GM21528 (cell line): Measurements from ENCODE around the gene ZNF248.
"Not testable (repeated sequence)": the region's sequence is repeated elsewhere in the genome, so short reads cannot be mapped to it uniquely, and the experiment has no call there.

Source experiments
- ATAC-seq: cut with Tn5 transposase; IDR thresholded peaks from one replicate; pipeline ENCODE4 v1.9.1; 2021; ENCODE audit warnings: mild to moderate bottlenecking, moderate library complexity; ENCODE audit not compliant: unreplicated experiment, low FRiP score

Gene ZNF248

DNA sequence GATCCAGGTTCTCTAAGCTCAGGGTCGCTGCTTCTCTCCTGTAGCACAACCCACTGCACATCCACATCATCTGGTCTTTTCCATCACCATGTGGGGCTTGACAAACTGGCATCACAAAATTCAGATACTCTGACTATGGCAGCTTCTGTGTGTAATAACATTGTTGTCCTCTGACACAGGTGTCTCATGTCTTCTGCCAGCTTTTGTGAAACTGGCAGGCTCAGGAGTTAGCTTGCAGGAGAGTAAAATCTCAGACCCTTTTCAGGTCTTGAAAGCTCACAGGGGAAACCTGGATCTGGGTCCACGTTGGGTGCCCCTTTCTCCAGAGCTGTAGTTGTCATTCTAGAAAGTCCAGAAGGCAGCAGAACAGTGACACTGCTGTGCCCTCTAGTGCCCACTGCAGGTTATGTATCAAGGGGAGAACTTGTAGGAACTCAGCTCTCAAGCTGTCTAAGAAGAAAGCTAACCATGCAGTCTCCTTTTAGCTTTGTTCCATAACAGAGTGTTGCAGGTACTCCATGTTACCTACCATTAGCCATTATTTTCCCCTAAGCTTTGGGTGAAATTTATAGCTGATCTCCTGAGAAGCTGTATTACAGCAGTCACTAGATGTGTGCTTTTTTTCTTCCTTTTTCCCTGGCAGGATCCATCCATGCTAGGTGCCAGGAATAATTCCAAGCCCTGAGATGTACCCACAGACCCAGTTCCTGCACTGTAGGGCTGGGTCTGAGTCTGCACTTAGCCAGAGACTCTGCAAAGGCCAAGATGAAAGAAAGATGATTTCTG, 102.7 kb downstream of the ZNF248 start:
- ATAC-seq = no peak

DNA sequence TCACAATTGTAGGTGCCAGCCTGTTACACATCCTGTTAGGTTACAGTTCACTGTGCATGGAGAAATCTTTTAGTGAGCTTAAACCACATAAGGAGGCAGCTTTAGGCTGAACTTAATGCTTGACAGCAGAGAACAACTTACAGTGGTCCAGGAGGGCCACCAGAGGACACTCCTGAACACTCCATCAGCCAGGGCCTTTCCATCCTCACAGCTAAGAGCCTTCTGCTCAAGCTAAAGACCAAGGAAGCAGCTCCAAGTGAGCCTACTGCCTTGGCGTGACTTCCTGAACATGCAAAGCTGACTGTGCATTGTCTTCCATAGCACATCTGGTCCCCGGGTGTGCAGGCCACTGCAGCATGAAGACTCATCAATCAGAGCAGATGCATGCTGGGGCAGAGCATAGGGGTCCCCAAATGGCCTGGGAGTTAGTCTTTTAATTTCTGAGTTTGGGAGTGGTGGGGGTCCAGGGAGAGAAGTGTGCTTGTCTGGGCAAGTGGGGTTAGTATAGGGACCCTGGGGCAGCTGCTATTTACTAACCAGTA, 105.0 kb downstream of the ZNF248 start:
- ATAC-seq = no peak

DNA sequence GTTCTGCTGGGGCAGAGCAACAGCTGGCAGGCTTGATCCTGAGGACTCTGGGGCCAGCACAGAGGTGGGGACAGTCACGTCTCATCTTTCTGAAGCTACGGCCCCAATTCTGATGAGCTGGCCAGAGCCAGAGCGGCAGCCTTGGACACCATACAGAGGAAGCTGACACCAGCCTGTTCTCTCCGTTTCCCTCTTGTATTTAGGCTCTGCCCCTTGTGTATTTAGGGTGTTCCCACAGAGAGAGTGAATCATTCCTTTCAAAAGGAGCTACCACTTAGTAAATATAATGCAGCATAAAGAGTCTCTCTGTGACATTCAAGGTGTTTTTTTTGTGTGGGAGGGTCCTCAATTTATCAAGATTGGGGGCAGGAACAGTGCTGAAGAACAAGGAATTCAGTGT, 109.2 kb downstream of the ZNF248 start:
- no peak for ATAC-seq

DNA sequence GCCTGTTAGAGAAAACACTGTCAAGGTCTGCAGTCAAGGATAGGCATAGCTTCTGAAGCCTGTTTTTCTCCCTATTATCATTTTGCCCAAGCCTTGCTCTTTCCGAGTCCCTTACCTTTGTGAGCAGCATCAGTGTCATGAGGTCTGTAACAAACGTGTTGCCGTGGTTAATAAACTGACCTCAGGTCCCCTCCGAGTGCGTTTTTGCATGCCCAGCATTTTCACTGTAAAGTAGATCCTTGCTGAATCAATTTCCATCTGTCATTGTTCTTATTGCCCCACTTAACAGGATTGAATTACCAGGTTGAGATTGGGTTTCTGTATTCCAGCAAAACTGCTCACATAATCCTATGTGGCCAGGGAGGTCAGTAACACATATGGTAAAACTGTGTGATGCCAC, 110.3 kb downstream of the ZNF248 start:
- no peak for ATAC-seq

DNA sequence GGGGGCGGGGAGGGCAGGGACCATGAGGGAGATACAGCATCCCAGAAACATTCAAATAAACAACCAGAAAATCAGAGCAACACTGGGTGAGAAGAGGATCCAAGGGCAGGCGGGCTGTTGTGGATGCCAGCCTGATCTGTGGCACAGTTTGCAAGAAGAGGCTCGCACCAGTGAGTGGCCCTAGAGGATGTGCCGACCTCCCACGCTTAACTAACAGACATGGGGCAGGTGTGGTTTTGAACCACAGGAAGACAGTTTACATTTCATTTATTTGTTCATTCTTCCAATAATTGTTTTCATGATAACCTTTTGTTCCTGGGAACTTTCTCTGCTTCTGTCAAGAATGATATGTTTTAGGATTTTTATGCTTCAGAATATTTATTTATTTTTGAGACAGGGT, 115.6 kb downstream of the ZNF248 start:
- ATAC-seq = no peak

DNA sequence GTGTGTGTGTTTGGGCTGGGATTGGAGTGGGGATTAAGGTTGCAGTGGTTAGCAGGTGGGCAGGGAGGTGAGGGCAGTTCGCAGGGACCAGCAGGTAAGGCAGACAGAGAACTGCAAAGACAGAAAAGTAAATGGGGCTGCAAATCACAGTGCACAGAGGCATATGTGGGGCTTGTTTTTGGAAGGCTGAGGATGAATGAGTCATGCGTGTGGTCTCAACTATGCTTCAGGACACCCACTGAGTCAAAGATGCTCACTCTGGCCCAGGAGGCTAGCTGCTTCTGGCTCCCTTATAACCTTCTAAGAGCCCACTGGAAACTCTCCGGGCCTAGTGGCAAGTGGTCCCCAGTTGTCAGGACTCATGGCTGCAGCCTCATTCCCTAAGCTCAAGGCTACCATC, 118.2 kb downstream of the ZNF248 start:
- ATAC-seq = no peak

DNA sequence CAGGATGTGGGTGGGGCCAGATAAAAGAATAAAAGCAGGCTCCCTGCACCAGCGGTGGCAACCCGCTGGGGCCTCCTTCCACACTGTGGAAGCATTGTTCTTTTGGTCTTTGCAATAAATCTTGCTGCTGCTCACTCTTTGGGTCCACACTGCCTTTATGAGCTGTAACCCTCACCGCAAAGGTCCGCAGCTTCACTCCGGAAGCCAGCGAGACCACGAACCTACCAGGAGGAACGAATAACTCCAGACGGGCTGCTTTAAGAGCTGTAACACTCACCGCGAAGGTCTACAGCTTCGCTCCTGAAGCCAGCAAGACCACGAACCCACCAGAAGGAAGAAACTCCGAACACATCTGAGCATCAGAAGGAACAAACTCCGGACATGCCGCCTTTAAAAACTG, 119.2 kb downstream of the ZNF248 start:
- ATAC-seq = not testable (repeated sequence)

DNA sequence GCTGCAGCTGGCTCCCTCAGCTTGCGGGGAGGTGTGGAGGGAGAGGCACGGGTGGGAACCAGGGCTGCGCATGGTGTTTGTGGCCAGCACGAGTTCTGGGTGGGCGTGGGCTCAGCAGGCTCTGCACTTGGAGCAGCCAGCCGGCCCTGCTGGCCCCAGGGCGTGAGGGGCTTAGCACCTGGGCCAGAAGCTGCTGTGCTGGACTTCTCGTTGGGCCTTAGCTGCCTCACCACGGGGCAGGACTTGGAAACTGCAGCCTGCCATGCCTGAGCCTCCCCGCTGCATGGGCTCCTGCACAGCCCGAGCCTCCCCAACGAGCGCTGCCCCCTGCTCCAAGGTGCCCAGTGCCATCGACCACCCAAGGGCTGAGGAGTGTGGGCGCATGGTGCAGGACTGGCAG, 120.1 kb downstream of the ZNF248 start:
- ATAC-seq = no peak

DNA sequence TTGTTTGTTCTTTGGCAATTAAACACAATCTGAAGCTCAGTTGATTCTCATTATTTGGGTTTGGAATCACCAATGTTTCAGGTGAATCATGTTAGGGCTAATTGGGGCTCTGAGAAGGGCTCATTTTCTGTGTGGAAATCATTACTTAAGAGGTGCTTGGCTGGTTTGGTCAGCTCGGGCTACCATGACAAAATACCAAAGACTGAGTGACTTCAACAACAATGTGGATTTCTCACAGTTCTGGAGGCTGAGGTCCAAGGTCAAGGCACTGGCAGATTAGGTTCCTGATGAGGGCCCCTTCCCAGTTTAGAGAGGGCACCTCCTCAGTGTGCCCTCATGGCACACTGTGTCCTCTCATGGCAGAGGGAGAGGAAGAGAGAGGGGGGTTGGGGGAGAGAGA, 121.3 kb downstream of the ZNF248 start:
- no peak for ATAC-seq

DNA sequence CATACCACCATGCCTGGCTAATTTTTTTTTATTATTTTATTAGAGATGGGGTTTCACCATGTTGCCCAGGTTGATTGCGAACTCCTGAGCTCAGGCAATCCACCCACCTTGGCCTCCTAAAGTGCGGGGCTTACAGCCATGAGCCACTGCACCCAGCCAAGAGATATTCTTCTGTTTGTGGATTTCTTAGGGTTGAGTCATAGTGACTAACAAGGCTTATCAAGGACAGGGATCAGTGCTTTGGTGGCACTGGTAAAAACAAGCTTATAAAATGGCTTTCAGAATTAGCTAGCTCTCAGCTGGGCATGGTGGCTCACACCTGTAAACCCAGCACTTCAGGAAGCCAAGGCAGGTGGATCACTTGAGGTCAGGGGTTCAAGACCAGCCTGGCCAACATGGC, 122.4 kb downstream of the ZNF248 start:
- no peak for ATAC-seq
